ENCODE results near the gene FILIP1L.

FILIP1L gene

DNA sequence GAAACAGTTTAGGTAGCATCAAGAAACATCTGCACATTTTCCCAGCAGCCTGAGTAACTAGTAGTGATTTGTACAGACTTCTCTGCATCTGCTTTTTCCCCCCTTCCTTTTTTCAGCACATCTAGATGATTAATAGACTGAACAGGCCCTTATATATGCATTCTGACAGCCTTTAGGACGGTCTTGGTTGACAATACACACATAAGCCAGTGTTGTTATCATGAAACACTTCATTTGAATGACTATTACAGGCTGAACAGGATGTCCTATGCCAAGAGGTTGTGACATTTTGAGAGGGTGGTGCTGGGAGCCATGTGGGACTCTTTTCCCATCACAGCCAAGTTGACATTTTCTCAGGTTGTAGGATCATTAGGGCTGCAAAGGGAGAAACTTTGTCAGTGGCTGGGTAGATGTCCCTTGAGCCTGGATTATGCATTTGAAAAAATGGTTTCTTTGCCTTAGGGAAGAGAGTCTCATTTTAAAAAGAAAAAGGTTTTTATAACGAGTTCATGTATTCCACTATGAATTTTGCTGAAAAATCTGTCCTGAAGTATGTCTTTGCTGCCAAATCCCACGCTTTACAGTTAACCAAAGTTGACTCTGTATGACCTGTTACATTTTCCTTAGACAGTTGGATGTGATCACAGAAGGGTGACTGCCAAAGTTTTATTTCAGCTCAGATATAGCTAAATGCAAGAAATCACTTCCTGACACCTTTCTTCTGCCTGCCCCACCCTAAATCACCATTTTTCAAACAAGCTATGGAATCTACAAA is 73.7 kb downstream of the FILIP1L start:
- DNase-seq: no peak

GRCh38 chr3:100039075-100039474 is 75.2 kb downstream of the FILIP1L start:
- no peak for DNase-seq

GRCh38 chr3:100033903-100034471 is 80.3 kb downstream of the FILIP1L start:
- DNase-seq: no peak

DNA sequence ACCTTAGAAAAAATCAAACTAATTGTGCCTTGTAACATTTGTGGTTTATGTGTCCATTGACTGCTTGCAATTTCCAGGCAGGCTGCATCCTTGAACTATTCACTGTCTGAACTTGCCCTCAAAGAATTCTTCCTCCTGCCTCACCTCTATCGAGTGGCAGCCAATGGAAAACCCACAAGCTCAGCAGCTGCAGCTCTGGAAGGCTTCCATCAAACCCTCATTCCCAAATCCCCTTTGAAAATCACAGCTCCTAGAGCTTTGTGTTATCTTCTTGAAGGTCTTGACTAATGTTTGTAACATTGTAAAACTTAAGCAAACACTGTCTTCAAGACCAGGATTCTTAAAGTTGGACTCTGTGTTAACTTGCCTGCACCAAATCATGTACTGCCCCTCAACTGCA is 81.1 kb downstream of the FILIP1L start:
- no peak for DNase-seq

DNA sequence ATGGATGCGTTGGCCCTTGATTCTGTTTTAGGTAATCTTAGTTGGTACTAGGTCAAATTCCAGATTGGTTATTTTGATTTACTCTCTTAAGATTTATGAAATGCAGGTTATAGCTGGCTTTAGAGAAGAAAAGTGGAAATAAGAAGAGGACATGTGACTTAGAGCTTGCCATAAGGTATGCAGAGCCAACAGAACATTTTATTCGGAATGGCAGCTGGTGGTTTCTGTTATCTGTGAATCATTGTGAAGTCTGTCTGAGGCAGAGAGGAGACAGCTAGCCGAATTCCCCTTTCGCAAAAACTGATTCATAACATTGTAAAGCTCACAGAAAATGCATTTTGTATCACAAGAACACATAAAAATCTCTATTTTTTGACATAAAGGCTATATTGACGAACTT is 82.1 kb downstream of the FILIP1L start:
- no peak for DNase-seq

DNA sequence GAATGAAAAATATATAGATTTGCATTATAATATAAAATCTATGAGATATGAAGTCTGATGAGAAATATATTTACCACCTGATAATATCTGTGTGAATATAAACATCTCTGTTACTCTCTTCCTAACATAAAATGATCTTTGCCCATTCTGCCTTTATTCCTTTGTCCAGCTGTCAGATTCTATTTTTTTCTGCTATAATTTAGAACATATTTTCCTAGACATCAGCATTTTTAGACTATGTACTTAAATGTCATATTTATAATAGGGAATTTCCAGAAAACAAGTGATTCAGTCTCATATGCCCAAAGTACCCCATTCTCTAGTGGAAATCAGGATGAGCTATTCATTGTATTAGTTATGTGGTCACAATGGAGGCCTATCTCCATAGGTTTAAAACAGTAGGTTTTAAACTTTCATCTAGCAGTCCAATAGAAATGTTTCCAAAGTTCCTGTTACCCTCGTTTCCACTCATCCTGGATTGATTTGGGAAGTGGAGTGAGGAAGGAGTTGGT is 83.3 kb downstream of the FILIP1L start:
- DNase-seq: no peak

DNA sequence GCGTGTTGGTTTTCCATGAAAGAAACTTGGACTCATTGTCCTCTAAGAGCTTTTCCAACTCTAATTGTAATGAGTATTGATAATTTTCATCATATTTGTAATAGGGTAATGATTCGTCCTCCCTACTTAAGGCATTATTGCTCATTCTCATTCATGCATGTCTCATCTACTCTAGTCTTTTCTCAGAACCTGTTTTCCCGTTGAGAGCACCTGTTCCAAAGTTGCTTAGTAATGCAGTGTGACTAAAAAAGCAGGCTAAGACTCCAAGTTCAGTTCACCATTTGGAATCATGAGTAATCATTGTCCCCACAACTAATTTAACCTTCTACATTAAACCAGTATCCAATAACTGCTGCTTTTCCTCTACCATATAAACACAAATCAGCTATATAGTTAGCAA is 84.0 kb downstream of the FILIP1L start:
- no peak for DNase-seq

- no peak for DNase-seq
Measured at GRCh38 chr3:100029689-100030088, 84.6 kb downstream of the FILIP1L start.

GRCh38 chr3:100029052-100029451 is 85.2 kb downstream of the FILIP1L start:
- DNase-seq: no peak

DNA sequence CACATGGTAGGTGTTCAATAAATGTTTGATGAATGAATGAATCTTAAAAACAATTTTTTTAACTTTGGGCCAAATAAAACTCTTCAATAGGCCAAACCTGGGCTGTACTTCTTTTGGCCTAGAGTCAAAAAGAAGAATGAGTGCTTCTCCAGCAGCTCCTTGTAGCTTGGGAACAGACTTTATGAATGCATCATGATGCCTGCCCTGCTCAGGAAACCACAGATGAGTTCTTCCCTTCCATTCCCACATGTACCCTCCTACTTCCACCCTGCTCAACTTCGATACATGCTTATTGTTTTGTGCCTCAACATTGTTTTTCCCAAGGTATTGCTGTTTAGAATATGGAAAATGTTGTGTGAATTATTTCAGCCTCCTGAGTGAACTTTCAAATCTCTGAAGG is 87.0 kb downstream of the FILIP1L start:
- no peak for DNase-seq

- no peak for DNase-seq
Measured at GRCh38 chr3:100024520-100025303, 89.6 kb downstream of the FILIP1L start.

GRCh38 chr3:100023595-100023994 is 90.7 kb downstream of the FILIP1L start:
- DNase-seq: no peak

DNA sequence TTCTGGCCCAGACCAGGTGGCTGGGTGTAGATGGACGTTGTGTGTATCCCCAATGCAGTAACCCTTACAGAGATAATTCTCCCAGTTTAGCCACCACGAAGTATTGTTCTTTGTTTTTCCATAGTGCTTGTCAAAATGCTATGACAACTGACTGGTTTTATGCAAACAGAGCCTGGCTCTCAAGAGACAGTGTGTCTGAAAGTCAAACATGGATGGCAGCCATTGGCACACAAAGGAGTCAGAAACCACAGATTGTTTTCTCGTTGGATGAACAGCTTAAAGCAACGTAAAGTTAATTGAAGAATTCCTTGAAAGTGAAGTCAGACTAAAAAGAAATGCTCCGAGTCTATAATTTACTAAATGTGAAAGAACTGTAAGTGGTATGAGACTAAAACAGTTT is 91.2 kb downstream of the FILIP1L start:
- no peak for DNase-seq

- DNase-seq: no peak
Measured at GRCh38 chr3:100022506-100022905, 91.8 kb downstream of the FILIP1L start.

DNA sequence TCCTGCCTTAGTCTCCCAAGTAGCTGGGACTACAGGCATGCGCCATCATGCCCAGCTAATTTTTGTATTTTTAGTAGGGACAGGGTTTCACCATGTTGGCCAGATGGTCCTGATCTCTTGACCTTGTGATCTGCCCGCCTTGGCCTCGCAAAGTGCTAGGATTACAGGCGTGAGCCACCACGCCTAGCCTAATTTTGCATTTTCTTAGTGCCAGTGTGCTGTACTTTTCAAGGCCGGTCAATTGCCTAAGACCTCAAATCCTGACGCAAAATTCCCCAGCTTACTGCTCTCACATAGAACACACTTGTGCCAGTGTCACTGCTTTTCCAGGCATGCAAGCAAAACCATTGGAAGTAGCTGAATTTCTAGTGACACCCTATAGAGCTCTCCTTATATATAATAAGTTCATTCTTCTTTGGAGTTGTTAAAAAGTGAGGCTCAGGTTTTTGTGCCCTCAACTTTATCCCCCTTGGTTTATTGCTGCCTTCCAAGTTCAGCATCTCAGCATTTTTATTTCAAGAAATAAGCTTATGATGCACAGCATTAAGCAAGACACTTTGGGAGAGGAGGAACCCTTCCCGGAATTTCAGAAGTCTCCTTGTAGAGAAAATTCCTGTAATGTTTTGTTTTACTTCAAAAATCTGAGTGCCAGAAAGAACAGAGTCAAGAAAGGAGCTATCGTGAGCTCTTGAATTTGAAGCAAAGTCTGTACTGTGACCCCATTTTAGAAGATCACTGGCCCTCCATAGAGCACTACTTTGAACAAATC is 93.2 kb downstream of the FILIP1L start:
- DNase-seq: no peak

- no peak for DNase-seq
Measured at GRCh38 chr3:100019719-100020118, 94.6 kb downstream of the FILIP1L start.

DNA sequence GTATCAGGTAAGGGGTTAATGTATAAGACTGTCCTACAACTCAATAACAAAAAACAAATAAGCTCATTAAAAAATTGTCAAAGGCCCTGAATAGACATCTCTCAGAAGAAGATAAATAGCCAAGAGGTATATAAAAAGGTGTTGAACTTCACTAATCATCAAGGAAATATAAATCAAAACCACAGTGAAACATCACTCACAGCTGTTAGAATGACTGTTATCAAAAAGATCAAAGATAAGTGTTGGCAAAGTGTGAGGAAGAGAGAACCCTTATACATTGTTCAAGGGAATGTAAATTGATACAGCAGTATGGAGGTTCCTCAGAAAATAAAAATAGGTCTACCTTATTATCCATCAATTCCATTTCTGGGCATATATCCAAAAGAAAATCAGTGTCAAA is 95.5 kb downstream of the FILIP1L start:
- no peak for DNase-seq

GRCh38 chr3:100010087-100010417 is 104.2 kb downstream of the FILIP1L start:
- DNase-seq: no peak

DNA sequence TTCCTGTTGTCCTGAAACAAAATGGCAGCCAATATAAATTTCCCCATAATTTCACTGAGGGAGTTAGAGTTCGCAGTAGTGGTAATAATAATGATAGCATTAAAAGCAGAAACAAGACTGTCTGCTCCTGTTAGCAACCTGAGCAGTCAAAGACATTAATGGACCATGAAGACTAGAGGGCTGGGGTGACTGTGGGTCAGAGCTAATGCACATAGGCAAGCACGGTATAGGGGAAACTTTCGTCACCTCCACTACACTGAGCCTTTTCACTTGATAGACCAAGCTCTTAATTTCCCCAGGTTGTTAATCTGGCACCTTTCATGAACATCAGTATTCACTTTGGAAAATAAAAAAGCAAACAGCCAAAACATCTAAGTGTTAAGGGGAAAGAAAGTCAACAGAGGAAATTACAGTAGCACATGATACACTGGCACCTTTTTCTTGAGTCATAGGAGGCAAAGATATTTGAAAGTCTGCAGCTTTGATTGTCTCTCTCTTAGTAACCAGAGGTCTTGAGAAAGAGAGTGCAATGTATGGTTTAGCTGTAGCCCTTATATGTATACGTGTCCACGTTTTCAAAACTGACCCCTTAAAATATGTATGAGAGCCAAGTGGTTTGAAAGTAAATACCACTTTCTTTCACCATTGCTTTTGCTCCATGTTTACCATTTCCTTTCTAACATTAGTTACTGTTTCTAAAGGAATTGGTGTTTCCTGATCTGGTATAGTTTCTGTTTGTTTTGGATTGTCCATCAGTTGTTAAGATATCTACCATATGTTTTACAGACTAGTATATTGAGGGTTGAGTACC is 104.8 kb downstream of the FILIP1L start:
- no peak for DNase-seq

GRCh38 chr3:100008081-100008698 is 106.1 kb downstream of the FILIP1L start:
- DNase-seq: no peak

GRCh38 chr3:100007313-100007712 is 107.0 kb downstream of the FILIP1L start:
- DNase-seq: no peak
